ENCODE results near the gene PTPRG. TPM values are rescaled to one million over a fixed set of nuclear protein-coding genes. Genes with fewer than 3 reads are reported as not detected.
"Not testable (repeated sequence)": the region's sequence is repeated elsewhere in the genome, so short reads cannot be mapped to it uniquely, and the experiment has no call there.

PTPRG gene
- total and polyA plus RNA-seq, 2 donors, result 3.9 to 4.1 TPM

DNA sequence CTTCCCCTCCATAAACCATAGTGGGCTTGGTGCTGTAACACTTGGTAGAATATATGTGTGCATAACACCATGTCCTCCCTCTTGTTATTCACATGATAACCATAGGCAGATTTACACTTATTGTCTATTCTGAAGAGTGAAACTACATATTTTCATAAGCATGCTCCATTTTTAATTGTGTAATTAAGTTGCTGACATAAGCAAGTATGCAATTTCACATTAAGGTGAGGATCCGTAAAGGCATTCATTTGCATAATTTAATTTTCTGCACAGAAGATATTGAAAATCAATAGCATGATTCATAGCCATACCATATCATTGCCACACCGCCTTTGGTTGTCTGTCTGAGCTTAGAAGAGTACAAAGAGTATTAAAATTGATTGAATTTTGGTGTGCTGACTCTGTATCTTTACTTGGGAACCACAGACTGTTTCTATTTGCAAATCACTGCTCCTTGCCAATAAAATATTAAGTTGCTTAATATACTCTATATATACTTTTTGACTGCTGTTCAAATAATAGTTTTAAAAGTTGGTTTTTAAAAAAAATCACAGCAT is 182.4 kb downstream of the PTPRG start:
- H3K27me3 ChIP-seq (ENCODE audit: control insufficient read depth in 2 of 2, insufficient read depth in 1 of 2, low read length in 1 of 2), result no peaks in the 10 kb centered on the region
- no peaks in the 10 kb centered on the region for H3K4me1 ChIP-seq (ENCODE audit: control insufficient read depth in 2 of 2, insufficient read depth in 2 of 2, low read length in 2 of 2)
- DNase-seq (ENCODE audit: low read depth in 6 of 9, low spot score in 9 of 9), result no peak
- H3K27ac ChIP-seq (ENCODE audit: low read depth in 1 of 2, low read length in 1 of 2), result no peak overlapping the region
- H3K36me3 ChIP-seq (ENCODE audit: control insufficient read depth in 2 of 2, insufficient read depth in 2 of 2, low read length in 1 of 2), result no peaks in the 10 kb centered on the region
- WGBS, result 50% methylated on average over 2 of the region's 2 CpGs
- H3K4me3 ChIP-seq (ENCODE audit: low read length in 2 of 2), result no peak overlapping the region
- no peaks in the 10 kb centered on the region for H3K9me3 ChIP-seq (ENCODE audit: control insufficient read depth in 2 of 2, insufficient read depth in 1 of 2, low read length in 1 of 2)

GRCh38 chr3:61748288-61748687 is 186.9 kb downstream of the PTPRG start:
- Histone ChIP-seq H3K27ac (ENCODE audit: low read depth in 1 of 2, low read length in 1 of 2) (no peak overlapping the region), H3K4me1 (ENCODE audit: control insufficient read depth in 2 of 2, insufficient read depth in 2 of 2, low read length in 2 of 2) (no peaks in the 10 kb centered on the region), H3K36me3 (ENCODE audit: control insufficient read depth in 2 of 2, insufficient read depth in 2 of 2, low read length in 1 of 2) (no peaks in the 10 kb centered on the region), H3K9me3 (ENCODE audit: control insufficient read depth in 2 of 2, insufficient read depth in 1 of 2, low read length in 1 of 2) (no peaks in the 10 kb centered on the region), H3K4me3 (ENCODE audit: low read length in 2 of 2) (no peak overlapping the region), H3K27me3 (ENCODE audit: control insufficient read depth in 2 of 2, insufficient read depth in 1 of 2, low read length in 1 of 2) (no peaks in the 10 kb centered on the region)
- no peak for DNase-seq (ENCODE audit: low read depth in 6 of 9, low spot score in 9 of 9)
- 93% methylated on average over 3 of the region's 3 CpGs for WGBS

- Histone ChIP-seq H3K27ac (ENCODE audit: low read depth in 1 of 2, low read length in 1 of 2) (no peak overlapping the region), H3K27me3 (ENCODE audit: control insufficient read depth in 2 of 2, insufficient read depth in 1 of 2, low read length in 1 of 2) (no peaks in the 10 kb centered on the region), H3K4me1 (ENCODE audit: control insufficient read depth in 2 of 2, insufficient read depth in 2 of 2, low read length in 2 of 2) (no peaks in the 10 kb centered on the region), H3K4me3 (ENCODE audit: low read length in 2 of 2) (no peak overlapping the region), H3K36me3 (ENCODE audit: control insufficient read depth in 2 of 2, insufficient read depth in 2 of 2, low read length in 1 of 2) (no peaks in the 10 kb centered on the region), H3K9me3 (ENCODE audit: control insufficient read depth in 2 of 2, insufficient read depth in 1 of 2, low read length in 1 of 2) (no peaks in the 10 kb centered on the region)
- 90% methylated on average over 2 of the region's 2 CpGs for WGBS
- DNase-seq (ENCODE audit: low read depth in 6 of 9, low spot score in 9 of 9), result no peak
Measured at GRCh38 chr3:61750766-61751165, 189.4 kb downstream of the PTPRG start.

DNA sequence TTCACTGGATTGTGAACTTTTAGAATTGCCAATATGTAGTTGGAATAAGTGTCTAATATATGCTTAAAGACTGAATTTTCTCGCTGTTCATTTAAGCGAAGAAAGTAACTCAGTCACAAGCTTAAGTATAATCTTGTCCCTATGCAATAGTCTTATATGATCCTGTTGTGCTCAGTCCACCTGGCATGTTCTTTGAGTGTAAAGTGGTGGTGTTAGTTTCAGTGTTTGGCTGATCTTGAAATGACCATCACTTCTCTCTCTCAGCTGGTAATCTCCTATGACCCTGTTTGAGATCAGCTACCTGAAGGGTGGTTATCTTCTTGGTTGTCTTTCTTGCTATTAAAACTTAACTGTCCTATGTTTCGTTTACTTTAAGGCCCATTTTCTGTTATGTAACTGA is 197.5 kb downstream of the PTPRG start:
- Histone ChIP-seq H3K27me3 (ENCODE audit: control insufficient read depth in 2 of 2, insufficient read depth in 1 of 2, low read length in 1 of 2) (no peaks in the 10 kb centered on the region), H3K4me1 (ENCODE audit: control insufficient read depth in 2 of 2, insufficient read depth in 2 of 2, low read length in 2 of 2) (no peaks in the 10 kb centered on the region), H3K9me3 (ENCODE audit: control insufficient read depth in 2 of 2, insufficient read depth in 1 of 2, low read length in 1 of 2) (no peaks in the 10 kb centered on the region), H3K4me3 (ENCODE audit: low read length in 2 of 2) (no peak overlapping the region), H3K27ac (ENCODE audit: low read depth in 1 of 2, low read length in 1 of 2) (no peak overlapping the region), H3K36me3 (ENCODE audit: control insufficient read depth in 2 of 2, insufficient read depth in 2 of 2, low read length in 1 of 2) (no peaks in the 10 kb centered on the region)
- no peak for DNase-seq (ENCODE audit: low read depth in 6 of 9, low spot score in 9 of 9)
- WGBS, result 99% methylated on average over 3 of the region's 3 CpGs

- H3K9me3 ChIP-seq (ENCODE audit: control insufficient read depth in 2 of 2, insufficient read depth in 1 of 2, low read length in 1 of 2); H3K27ac ChIP-seq (ENCODE audit: low read depth in 1 of 2, low read length in 1 of 2); H3K4me1 ChIP-seq (ENCODE audit: control insufficient read depth in 2 of 2, insufficient read depth in 2 of 2, low read length in 2 of 2); H3K27me3 ChIP-seq (ENCODE audit: control insufficient read depth in 2 of 2, insufficient read depth in 1 of 2, low read length in 1 of 2); DNase-seq (ENCODE audit: low read depth in 6 of 9, low spot score in 9 of 9); H3K36me3 ChIP-seq (ENCODE audit: control insufficient read depth in 2 of 2, insufficient read depth in 2 of 2, low read length in 1 of 2); H3K4me3 ChIP-seq (ENCODE audit: low read length in 2 of 2): not testable (repeated sequence)
- WGBS, result 95% methylated on average over 2 of the region's 2 CpGs
Measured at GRCh38 chr3:61760783-61761182, 199.4 kb downstream of the PTPRG start.

GRCh38 chr3:61761694-61762430 is 200.5 kb downstream of the PTPRG start:
- H3K4me1 ChIP-seq (ENCODE audit: control insufficient read depth in 2 of 2, insufficient read depth in 2 of 2, low read length in 2 of 2), result no peaks in the 10 kb centered on the region
- no peak overlapping the region for H3K4me3 ChIP-seq (ENCODE audit: low read length in 2 of 2)
- H3K36me3 ChIP-seq (ENCODE audit: control insufficient read depth in 2 of 2, insufficient read depth in 2 of 2, low read length in 1 of 2), result no peaks in the 10 kb centered on the region
- 95% methylated on average over 8 of the region's 8 CpGs for WGBS
- no peaks in the 10 kb centered on the region for H3K9me3 ChIP-seq (ENCODE audit: control insufficient read depth in 2 of 2, insufficient read depth in 1 of 2, low read length in 1 of 2)
- H3K27ac ChIP-seq (ENCODE audit: low read depth in 1 of 2, low read length in 1 of 2), result no peak overlapping the region
- H3K27me3 ChIP-seq (ENCODE audit: control insufficient read depth in 2 of 2, insufficient read depth in 1 of 2, low read length in 1 of 2), result no peaks in the 10 kb centered on the region
- DNase-seq (ENCODE audit: low read depth in 6 of 9, low spot score in 9 of 9), result no peak

- 91% methylated on average over 5 of the region's 5 CpGs for WGBS
- Histone ChIP-seq H3K4me3 (ENCODE audit: low read length in 2 of 2) (no peak overlapping the region), H3K4me1 (ENCODE audit: control insufficient read depth in 2 of 2, insufficient read depth in 2 of 2, low read length in 2 of 2) (no peaks in the 10 kb centered on the region), H3K27ac (ENCODE audit: low read depth in 1 of 2, low read length in 1 of 2) (no peak overlapping the region), H3K36me3 (ENCODE audit: control insufficient read depth in 2 of 2, insufficient read depth in 2 of 2, low read length in 1 of 2) (no peaks in the 10 kb centered on the region), H3K27me3 (ENCODE audit: control insufficient read depth in 2 of 2, insufficient read depth in 1 of 2, low read length in 1 of 2) (no peaks in the 10 kb centered on the region), H3K9me3 (ENCODE audit: control insufficient read depth in 2 of 2, insufficient read depth in 1 of 2, low read length in 1 of 2) (no peaks in the 10 kb centered on the region)
- DNase-seq (ENCODE audit: low read depth in 6 of 9, low spot score in 9 of 9), result no peak
Measured at GRCh38 chr3:61765157-61765876, 203.9 kb downstream of the PTPRG start.

DNA sequence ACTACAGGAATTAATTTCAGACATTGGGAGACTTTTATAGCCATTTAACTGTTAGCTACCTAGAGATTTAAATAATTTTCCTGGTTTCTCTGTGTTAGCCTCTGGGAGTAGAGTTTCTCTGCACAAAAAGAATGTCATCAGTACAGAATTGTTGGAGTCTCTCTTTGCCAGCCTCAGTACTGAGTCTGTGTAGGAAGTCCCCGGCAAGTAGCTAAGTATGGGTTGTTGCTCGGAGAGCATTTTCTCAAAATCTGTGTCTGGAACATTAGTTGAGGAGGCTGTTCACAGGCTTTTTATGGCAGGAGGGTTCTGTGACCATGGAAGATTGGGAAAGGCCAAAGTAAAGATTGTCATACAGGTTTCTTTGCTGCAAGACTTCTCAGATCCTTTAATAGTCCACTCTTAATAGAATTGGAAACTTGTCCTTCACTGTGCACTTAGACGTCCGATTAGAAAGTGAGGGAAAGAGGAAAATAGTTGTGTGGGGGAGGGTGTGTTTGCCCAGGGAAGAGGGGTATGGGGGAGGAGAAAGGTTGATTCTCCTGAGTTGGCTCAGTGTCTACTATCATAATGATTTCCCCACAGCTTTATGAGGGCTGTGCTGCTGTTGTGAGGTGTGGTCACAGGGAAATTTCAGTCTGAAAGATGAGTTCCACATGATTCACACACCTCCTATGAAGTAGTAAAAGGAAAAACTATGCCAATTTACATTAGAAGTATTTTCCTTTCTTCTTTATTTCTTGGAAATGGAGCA is 207.1 kb downstream of the PTPRG start:
- Histone ChIP-seq H3K4me3 (ENCODE audit: low read length in 2 of 2) (no peak overlapping the region), H3K27ac (ENCODE audit: low read depth in 1 of 2, low read length in 1 of 2) (no peak overlapping the region), H3K36me3 (ENCODE audit: control insufficient read depth in 2 of 2, insufficient read depth in 2 of 2, low read length in 1 of 2) (no peaks in the 10 kb centered on the region), H3K4me1 (ENCODE audit: control insufficient read depth in 2 of 2, insufficient read depth in 2 of 2, low read length in 2 of 2) (no peaks in the 10 kb centered on the region), H3K27me3 (ENCODE audit: control insufficient read depth in 2 of 2, insufficient read depth in 1 of 2, low read length in 1 of 2) (no peaks in the 10 kb centered on the region), H3K9me3 (ENCODE audit: control insufficient read depth in 2 of 2, insufficient read depth in 1 of 2, low read length in 1 of 2) (no peaks in the 10 kb centered on the region)
- 90% methylated on average over 4 of the region's 4 CpGs for WGBS
- DNase-seq (ENCODE audit: low read depth in 6 of 9, low spot score in 9 of 9), result no peak
